GM21381 (cell line): Measurements from ENCODE around the gene RAPGEF2.
"Not testable (repeated sequence)": the region's sequence is repeated elsewhere in the genome, so short reads cannot be mapped to it uniquely, and the experiment has no call there.

Experiments
- ATAC-seq: cut with Tn5 transposase; IDR thresholded peaks from one replicate; pipeline ENCODE4 v1.9.1; 2021; ENCODE audit warnings: mild to moderate bottlenecking, moderate library complexity; ENCODE audit not compliant: unreplicated experiment

The RAPGEF2 gene

GRCh38 chr4:159102622-159103383 is at the start of gene RAPGEF2:
Gene RAPGEF2, plus strand, starts transcription at chr4:159103079. Its CDS starts 1,084 bp downstream, at chr4:159104163.
- peak; percentile 74 for ATAC-seq

- ATAC-seq: no peak
Measured at GRCh38 chr4:159055833-159056232, 47.0 kb upstream of the RAPGEF2 start.

GRCh38 chr4:159060161-159060560 is 42.7 kb upstream of the RAPGEF2 start:
- ATAC-seq: no peak

GRCh38 chr4:159062381-159062780 is 40.5 kb upstream of the RAPGEF2 start:
- ATAC-seq: no peak

- ATAC-seq: no peak
Measured at GRCh38 chr4:159065513-159066240, 37.2 kb upstream of the RAPGEF2 start.

- ATAC-seq: not testable (repeated sequence)
Measured at GRCh38 chr4:159068139-159068538, 34.7 kb upstream of the RAPGEF2 start.

- no peak for ATAC-seq
Measured at GRCh38 chr4:159069922-159070321, 33.0 kb upstream of the RAPGEF2 start.

GRCh38 chr4:159070742-159071141 is 32.1 kb upstream of the RAPGEF2 start:
- no peak for ATAC-seq

- no peak for ATAC-seq
Measured at GRCh38 chr4:159071178-159071968, 31.5 kb upstream of the RAPGEF2 start.

GRCh38 chr4:159071969-159072765 is 30.7 kb upstream of the RAPGEF2 start:
- no peak for ATAC-seq

- ATAC-seq: no peak
Measured at GRCh38 chr4:159075531-159075932, 27.3 kb upstream of the RAPGEF2 start.

- ATAC-seq: not testable (repeated sequence)
Measured at GRCh38 chr4:159077018-159077417, 25.9 kb upstream of the RAPGEF2 start.

GRCh38 chr4:159077702-159078495 is 25.0 kb upstream of the RAPGEF2 start:
- peak; percentile 92 for ATAC-seq

GRCh38 chr4:159079074-159079473 is 23.8 kb upstream of the RAPGEF2 start:
- no peak for ATAC-seq

GRCh38 chr4:159086606-159087005 is 16.3 kb upstream of the RAPGEF2 start:
- no peak for ATAC-seq

- ATAC-seq: no peak
Measured at GRCh38 chr4:159090255-159090654, 12.6 kb upstream of the RAPGEF2 start.

GRCh38 chr4:159094156-159094555 is 8.7 kb upstream of the RAPGEF2 start:
- not testable (repeated sequence) for ATAC-seq

- ATAC-seq: no peak
Measured at GRCh38 chr4:159096434-159096833, 6.4 kb upstream of the RAPGEF2 start.

GRCh38 chr4:159097144-159097543 is 5.7 kb upstream of the RAPGEF2 start:
- no peak for ATAC-seq

GRCh38 chr4:159097785-159098184 is 5.1 kb upstream of the RAPGEF2 start:
- no peak for ATAC-seq
